Ovary (tissue), 3 donors: ENCODE measurements around the gene ME1.

Experiments
- CTCF ChIP-seq, 3 donors: fragments of 450-650 bp in 2 of 3; fragments of 200-600 bp in 1 of 3; IDR thresholded peaks; one replicate each; pipeline versions ENCODE4 v1.5.1 to v1.8.0; 2016 to 2022; ENCODE audit warnings: antibody characterized with exemption in 3 of 3, mild to moderate bottlenecking in 1 of 3
- POLR2A ChIP-seq: fragments of 450-650 bp; IDR thresholded peaks from one replicate; pipeline ENCODE4 v1.6.1; 2017; ENCODE audit warnings: antibody characterized with exemption, mild to moderate bottlenecking, moderate library complexity
- donor health status: DM: no; HTN: no; CAD: no.

- no peak for TF ChIP-seq CTCF (IDR thresholded peaks at IDR 0.05)
- TF ChIP-seq POLR2A, result no peak
Observed at GRCh38 chr6:83442752-83443151, 11.9 kb upstream of the ME1 start.
